Adrenal gland (tissue), 5 donors: ENCODE results near the gene ZBTB6.

Experiments
- POLR2A ChIP-seq, 2 donors: fragments of 450-650 bp; IDR thresholded peaks; one replicate each; pipeline ENCODE4 v1.6.1; 2017; ENCODE audit warnings: antibody characterized with exemption in 2 of 2, mild to moderate bottlenecking in 2 of 2, moderate library complexity in 1 of 2
- TF ChIP-seq, protein P1 (sequence below), 6 experiments: fragments of 450-650 bp in 4 of 6; fragments of 200-600 bp in 2 of 6; sonication (generic) in 1 of 6; IDR thresholded peaks; 1 replicate in 5 of 6; 2 replicates in 1 of 6; pipeline versions ENCODE4 v1.5.1 to v1.8.0; 2016 to 2021; ENCODE audit warnings: antibody characterized with exemption in 6 of 6, mild to moderate bottlenecking in 2 of 6, moderate library complexity in 1 of 6
- donor health status: DM: no; HTN: no; CAD: no.

- TF ChIP-seq POLR2A (IDR thresholded peaks at IDR 0.05): no peak
- TF ChIP-seq, protein P1, sequence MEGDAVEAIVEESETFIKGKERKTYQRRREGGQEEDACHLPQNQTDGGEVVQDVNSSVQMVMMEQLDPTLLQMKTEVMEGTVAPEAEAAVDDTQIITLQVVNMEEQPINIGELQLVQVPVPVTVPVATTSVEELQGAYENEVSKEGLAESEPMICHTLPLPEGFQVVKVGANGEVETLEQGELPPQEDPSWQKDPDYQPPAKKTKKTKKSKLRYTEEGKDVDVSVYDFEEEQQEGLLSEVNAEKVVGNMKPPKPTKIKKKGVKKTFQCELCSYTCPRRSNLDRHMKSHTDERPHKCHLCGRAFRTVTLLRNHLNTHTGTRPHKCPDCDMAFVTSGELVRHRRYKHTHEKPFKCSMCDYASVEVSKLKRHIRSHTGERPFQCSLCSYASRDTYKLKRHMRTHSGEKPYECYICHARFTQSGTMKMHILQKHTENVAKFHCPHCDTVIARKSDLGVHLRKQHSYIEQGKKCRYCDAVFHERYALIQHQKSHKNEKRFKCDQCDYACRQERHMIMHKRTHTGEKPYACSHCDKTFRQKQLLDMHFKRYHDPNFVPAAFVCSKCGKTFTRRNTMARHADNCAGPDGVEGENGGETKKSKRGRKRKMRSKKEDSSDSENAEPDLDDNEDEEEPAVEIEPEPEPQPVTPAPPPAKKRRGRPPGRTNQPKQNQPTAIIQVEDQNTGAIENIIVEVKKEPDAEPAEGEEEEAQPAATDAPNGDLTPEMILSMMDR (IDR thresholded peaks at IDR 0.05): no peak
These were observed 42.8 kb upstream of the ZBTB6 start for GRCh38 chr9:122955961-122956360.
